GM18858 (cell line): ENCODE results near the gene BFSP1.

ENCODE experiments used
- ATAC-seq: cut with Tn5 transposase; IDR thresholded peaks from one replicate; pipeline ENCODE4 v1.9.1; 2021; ENCODE audit not compliant: unreplicated experiment

Gene BFSP1

GRCh38 chr20:17524560-17524959 lies 6.6 kb downstream of the BFSP1 start:
- ATAC-seq = no peak

- ATAC-seq = no peak
Observed at GRCh38 chr20:17523326-17523725, 7.9 kb downstream of the BFSP1 start.

GRCh38 chr20:17522528-17522927 lies 8.7 kb downstream of the BFSP1 start:
- ATAC-seq = no peak

DNA sequence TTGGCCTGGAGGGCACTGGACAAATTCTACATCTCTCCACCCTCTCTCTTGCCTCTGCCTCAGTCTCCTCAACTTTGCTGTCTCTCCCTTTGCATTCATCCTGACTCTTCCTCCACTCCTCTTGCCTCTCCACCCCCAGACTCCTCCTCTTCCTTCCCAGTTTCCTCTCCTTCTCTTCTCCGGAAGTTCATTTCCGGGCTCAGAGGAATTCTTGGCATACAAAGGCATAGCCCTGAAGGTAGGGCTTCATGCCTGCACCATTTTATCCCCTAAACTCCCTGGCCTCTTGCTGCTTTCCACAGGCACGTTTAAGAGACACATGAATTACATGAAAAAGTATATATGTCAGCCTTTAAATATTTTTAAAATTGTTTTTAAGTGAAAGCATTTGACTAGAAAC lies 10.6 kb downstream of the BFSP1 start:
- ATAC-seq = no peak

GRCh38 chr20:17519606-17520285 lies 11.4 kb downstream of the BFSP1 start:
- ATAC-seq = no peak

GRCh38 chr20:17518339-17519052 lies 12.7 kb downstream of the BFSP1 start:
- ATAC-seq = no peak

DNA sequence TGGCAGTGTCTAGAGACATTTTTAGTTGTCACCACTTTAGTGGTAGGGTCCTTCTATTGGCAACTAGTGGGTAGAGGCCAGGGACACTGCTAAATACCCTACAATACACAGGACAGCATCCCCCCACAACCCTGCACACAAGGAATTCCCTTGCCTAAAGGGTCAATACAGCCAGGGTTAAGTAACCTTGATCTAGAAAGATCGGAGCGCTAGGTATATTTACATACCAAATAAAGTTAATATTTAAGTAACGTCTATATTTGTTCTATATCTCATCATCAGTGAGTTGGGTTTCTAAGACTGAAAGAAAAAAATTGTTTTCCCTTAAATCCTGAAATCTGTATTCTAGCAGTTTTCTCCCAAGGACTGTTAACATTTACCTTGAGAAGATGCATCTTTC lies 16.1 kb downstream of the BFSP1 start:
- ATAC-seq = no peak

GRCh38 chr20:17513939-17514338 lies 17.2 kb downstream of the BFSP1 start:
- ATAC-seq = no peak

DNA sequence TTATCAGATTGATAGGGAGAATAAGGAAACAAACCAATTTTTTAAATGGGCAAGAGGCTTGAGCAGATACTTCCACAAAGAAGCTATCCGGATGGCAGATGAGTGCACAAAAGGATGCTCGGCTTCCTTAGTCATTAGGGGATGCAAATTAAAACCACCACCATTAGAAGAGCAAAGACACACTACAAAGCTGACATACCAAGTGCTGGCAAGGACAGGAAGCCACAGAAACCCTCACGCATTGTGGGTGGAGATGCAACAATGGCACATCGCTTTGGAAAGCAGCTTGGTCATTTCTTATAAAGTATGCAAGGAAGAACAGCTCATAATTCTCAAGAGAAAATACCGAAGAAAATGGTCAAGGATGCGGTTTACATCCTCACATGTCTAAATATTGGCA lies 19.8 kb downstream of the BFSP1 start:
- ATAC-seq = no peak

DNA sequence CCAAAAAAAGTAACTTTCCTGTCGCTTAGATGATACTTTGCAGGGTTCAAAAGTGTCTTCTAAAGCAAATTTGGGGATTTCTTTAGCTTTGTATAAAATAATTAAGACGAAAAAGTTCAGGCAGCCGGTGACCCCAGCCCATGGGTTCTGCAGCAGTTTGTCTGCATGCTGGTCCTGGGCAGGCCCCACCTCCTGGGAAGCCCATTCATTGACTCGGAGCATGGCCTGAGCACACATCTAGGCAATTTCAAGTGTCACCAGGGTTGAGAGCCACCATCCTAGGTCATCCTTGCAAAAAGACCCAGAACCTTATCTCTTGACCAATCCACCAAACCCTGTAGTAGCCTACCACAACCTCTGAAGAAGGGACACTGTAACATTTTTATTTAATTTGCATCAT lies 20.6 kb downstream of the BFSP1 start:
- ATAC-seq = no peak

DNA sequence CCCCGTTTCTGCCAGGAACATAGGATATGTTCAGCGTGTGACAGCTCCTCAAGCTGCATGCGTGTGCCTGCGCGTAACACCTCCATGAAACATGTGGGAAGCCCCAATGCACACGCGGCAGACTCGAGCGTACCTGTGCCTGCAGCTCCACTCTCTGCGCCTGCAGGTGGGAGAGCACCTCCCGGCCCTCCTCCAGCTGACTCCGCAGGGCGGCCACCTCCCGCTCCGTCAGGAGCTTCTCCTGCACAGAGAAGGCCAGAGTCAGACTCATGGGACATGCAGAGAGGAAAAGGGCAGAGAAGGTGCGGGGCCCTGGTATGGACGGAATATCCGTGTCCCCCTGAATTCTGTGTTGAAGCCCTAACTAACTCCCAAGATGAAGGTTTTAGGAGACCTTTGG lies 22.4 kb downstream of the BFSP1 start:
- ATAC-seq = no peak

DNA sequence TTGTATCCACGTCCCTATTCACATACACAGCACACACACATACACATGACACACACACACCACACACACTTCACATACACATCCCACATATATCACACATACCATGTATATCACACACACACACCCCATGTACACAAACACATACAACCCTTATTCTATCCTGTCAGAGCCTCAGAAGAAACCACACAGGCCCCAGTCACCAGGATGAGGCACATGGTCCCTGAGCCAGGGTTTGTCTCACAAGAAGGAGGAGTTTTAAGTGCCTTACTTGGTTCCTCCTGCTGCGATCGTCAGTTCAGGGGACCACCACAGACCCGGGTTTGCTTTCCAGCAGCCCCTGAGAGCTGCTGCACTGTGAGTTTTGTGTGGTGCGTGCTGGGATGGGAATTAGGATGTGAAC lies 23.6 kb downstream of the BFSP1 start:
- ATAC-seq = no peak

DNA sequence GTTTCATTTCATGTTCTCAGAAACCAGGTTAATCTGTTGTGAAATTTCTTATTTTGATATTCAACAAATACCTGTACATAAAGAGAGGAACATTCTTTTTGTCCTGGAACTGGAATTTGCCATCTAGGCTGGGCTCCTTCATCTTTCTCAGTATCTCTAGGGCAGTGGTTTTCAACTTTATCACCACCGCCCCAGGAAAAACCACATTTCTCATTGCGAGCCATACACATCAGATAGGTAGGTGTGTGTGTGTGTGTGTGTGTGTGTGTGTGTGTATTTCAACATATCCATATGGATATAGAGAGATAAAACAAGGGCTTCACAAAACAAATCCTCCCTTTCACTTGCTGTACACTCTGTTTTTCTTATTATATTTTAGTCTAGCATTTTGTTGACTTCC lies 24.1 kb downstream of the BFSP1 start:
- ATAC-seq = no peak

GRCh38 chr20:17505636-17506517 lies 25.3 kb downstream of the BFSP1 start:
- ATAC-seq = no peak

DNA sequence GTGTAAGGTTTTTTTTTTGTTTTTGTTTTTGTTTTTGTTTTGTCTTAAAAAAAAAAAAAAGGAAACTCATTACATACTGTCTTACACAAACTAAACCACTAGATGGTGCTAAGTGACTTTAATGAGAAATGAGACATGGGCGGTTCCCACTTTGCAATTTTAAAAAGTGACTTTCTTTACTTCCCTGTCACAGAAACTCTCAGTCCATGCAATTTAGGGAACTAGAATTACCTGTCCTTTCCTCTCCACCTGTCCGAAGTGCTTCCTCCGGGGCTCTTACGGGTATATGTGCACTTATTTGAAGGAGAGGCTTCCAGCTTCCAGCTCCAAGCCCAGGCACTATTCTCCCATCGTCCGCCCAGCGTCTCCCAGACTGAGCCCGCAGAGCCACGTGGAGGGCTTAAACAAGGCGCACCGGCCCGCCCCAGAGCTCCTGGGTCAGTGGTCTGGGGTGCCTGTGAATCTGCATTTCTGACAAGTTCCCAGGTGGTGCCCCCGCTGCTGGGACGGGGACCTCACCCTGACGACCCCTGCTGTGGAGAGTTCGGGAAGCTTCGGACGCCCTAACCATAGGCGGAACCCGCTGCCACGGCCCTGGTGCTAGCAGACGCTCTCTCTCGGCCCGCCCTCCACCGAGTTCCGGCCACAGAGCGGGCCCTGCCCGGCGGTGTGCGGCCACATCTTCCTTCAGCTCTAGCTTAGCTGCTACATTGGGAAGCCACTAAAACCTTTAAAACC lies 26.1 kb downstream of the BFSP1 start:
- ATAC-seq = peak; percentile 81

- no peak for ATAC-seq
Observed at GRCh38 chr20:17504066-17504897, 26.9 kb downstream of the BFSP1 start.

DNA sequence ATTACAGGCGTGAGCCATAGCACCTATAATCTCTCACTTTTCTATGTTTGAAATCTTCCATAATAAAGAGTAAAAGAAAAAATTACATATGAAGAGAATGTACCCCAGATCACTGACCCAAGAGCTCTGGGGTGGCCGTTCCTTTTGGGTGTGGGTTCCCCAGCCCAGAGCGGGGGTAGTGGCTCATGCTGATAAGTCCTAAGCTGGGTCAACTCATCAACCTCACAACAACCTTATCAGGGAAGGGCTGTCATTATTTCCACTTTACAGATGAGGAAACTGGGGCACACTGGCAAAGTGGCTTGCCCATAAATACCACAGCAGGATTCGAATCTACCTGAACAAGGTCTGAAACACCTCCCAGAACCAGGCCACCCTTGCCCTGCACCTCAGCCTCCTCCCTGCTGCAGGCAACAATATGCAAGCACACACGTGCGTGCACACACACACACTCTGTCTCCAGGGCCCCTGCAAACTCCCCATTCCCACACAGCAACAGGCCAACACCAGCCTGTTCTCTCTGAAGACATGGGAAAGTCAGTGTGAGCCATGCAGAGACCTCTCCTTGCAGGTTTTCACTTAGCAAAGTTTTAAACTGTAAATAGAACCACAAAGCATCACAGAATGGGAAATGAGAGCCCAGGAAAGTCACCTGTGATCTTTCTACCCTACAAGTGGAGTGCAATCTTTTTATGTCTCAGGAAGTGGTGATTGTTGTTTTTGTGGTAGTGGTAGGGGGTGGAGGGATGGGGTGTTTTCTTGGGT lies 27.7 kb downstream of the BFSP1 start:
- ATAC-seq = no peak

- ATAC-seq = no peak
Observed at GRCh38 chr20:17502105-17502504, 29.1 kb downstream of the BFSP1 start.

DNA sequence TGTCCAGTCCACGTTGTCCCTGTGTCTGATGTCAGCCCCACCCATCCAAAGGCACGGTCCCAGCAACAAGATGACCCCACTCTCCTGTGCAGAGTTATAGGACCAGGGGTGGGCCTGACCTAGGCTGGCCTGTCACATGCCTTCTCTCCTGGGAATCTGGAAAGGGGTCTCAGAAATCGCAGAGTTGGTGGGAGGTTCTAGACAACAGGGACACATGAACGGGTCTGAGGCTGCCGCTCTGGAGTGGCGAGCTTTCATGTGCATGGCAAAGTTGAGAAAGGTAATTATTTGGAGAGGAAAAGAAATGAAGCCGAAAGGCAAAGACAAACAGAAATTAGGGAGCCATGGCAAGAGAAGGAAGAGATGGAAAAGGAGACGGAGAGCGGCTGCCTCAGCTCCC lies 29.5 kb downstream of the BFSP1 start:
- ATAC-seq = no peak

- ATAC-seq = no peak
Observed at GRCh38 chr20:17500826-17501225, 30.4 kb downstream of the BFSP1 start.
